ENCODE data around the gene STUM.

Gene STUM

GRCh38 chr1:226628612-226629155 is 80.1 kb downstream of the STUM start:
- no peak for TF ChIP-seq CTCF (conservative IDR thresholded peaks at IDR 0.05; ENCODE audit: low read depth)
- no peak for DNase-seq (ENCODE audit: low spot score)
- POLR2A ChIA-PET (ENCODE audit: low non-redundant PET): no interaction called here
- H3K27ac ChIP-seq: no peak overlapping the region
- CTCF ChIA-PET: interaction anchor here (0.5 to 1.1 kb wide), 4 partner anchors 24 to 254 kb away, joined by 3 to 4 read pairs (median 3); partner anchors contain the start of gene STUM

GRCh38 chr1:226629210-226629895 is 80.8 kb downstream of the STUM start:
- ChIA-PET POLR2A (ENCODE audit: low non-redundant PET) (no interaction called here), CTCF (interaction anchor here (0.5 to 0.7 kb wide), 3 partner anchors 23 to 832 kb away, joined by 3 to 4 read pairs (median 3); no protein-coding TSS in a partner anchor)
- TF ChIP-seq CTCF (conservative IDR thresholded peaks at IDR 0.05; ENCODE audit: low read depth): no peak
- DNase-seq (ENCODE audit: low spot score): no peak
- no peak overlapping the region for H3K27ac ChIP-seq

GRCh38 chr1:226629896-226630550 is 81.5 kb downstream of the STUM start:
- CTCF ChIA-PET: interaction anchor here (0.7 kb wide), 1 partner anchor 831 kb away, joined by 3 read pairs; no protein-coding TSS in a partner anchor
- POLR2A ChIA-PET (ENCODE audit: low non-redundant PET): no interaction called here
- DNase-seq (ENCODE audit: low spot score): no peak
- no peak overlapping the region for H3K27ac ChIP-seq
- no peak for TF ChIP-seq CTCF (conservative IDR thresholded peaks at IDR 0.05; ENCODE audit: low read depth)

- H3K27ac ChIP-seq: no peak overlapping the region
- ChIA-PET CTCF (no interaction called here), POLR2A (ENCODE audit: low non-redundant PET) (no interaction called here)
- no peak for DNase-seq (ENCODE audit: low spot score)
- TF ChIP-seq CTCF (conservative IDR thresholded peaks at IDR 0.05; ENCODE audit: low read depth): no peak
These were observed 82.0 kb downstream of the STUM start for GRCh38 chr1:226630592-226630991.

GRCh38 chr1:226631229-226632000 is 82.9 kb downstream of the STUM start:
- ChIA-PET POLR2A (ENCODE audit: low non-redundant PET) (no interaction called here), CTCF (no interaction called here)
- H3K27ac ChIP-seq: no peak overlapping the region
- DNase-seq (ENCODE audit: low spot score): no peak
- TF ChIP-seq CTCF (conservative IDR thresholded peaks at IDR 0.05; ENCODE audit: low read depth): no peak
